H9 (cell line): ENCODE measurements around the gene ATP8A1. TPM values are rescaled to one million over a fixed set of nuclear protein-coding genes. Genes with fewer than 3 reads are reported as not detected.
"Not testable (repeated sequence)": the region's sequence is repeated elsewhere in the genome, so short reads cannot be mapped to it uniquely, and the experiment has no call there.

Experiments used
- DNase-seq: peaks from one replicate; pipeline ENCODE4 v3.0.0-alpha.2; 2017
- H2AFZ ChIP-seq: one replicate; pipeline ENCODE4 v1.6.1; 2013; ENCODE audit warnings: mild to moderate bottlenecking, low read length, control low read depth, moderate library complexity
- H2AK5ac ChIP-seq: 2 replicates; pipeline ENCODE4 v1.6.1; 2013; ENCODE audit warnings: low read length, control low read depth, mixed read lengths; ENCODE audit not compliant: insufficient read length
- H2BK120ac ChIP-seq: one replicate; pipeline ENCODE4 v1.6.1; 2013; ENCODE audit warnings: low read depth, mild to moderate bottlenecking, low read length, control low read depth, inconsistent platforms; ENCODE audit not compliant: poor library complexity, severe bottlenecking
- H2BK12ac ChIP-seq: 2 replicates; pipeline ENCODE4 v1.6.1; 2013; ENCODE audit warnings: low read length, control low read depth, mixed read lengths, low read depth; ENCODE audit not compliant: insufficient read length
- H2BK15ac ChIP-seq: 2 replicates; pipeline ENCODE4 v1.6.1; 2013; ENCODE audit warnings: low read depth, low read length, control low read depth
- H2BK20ac ChIP-seq: one replicate; pipeline ENCODE4 v1.6.1; 2013; ENCODE audit warnings: low read depth, mild to moderate bottlenecking, low read length, control low read depth, inconsistent platforms; ENCODE audit not compliant: poor library complexity, severe bottlenecking
- H2BK5ac ChIP-seq: 2 replicates; pipeline ENCODE4 v1.6.1; 2013; ENCODE audit warnings: low read length, control low read depth, mixed read lengths; ENCODE audit not compliant: insufficient read length
- H3K14ac ChIP-seq: 2 replicates; pipeline ENCODE4 v1.6.1; 2013; ENCODE audit warnings: low read length, control low read depth; ENCODE audit not compliant: insufficient read depth
- H3K18ac ChIP-seq: 2 replicates; pipeline ENCODE4 v1.6.1; 2013; ENCODE audit warnings: low read depth, mild to moderate bottlenecking, mixed read lengths, low read length, control low read depth; ENCODE audit not compliant: insufficient read length
- H3K23ac ChIP-seq: 2 replicates; pipeline ENCODE4 v1.6.1; 2013; ENCODE audit warnings: low read length, control low read depth, mixed read lengths, low read depth; ENCODE audit not compliant: insufficient read length
- H3K23me2 ChIP-seq: 2 replicates; pipeline ENCODE4 v1.6.1; 2013; ENCODE audit warnings: low read depth, mild to moderate bottlenecking, mixed read lengths, low read length, control low read depth; ENCODE audit not compliant: insufficient read length, poor library complexity, severe bottlenecking
- H3K27ac ChIP-seq: 2 replicates; pipeline ENCODE4 v1.5.1; 2013; ENCODE audit warnings: low read length, control low read depth, mixed read lengths, low read depth; ENCODE audit not compliant: insufficient read length
- H3K27me3 ChIP-seq: 2 replicates; pipeline ENCODE4 v1.6.1; 2013; ENCODE audit warnings: low read length, control low read depth, inconsistent platforms; ENCODE audit not compliant: insufficient read depth
- H3K4ac ChIP-seq: 2 replicates; pipeline ENCODE4 v1.6.1; 2013; ENCODE audit warnings: low read depth, mild to moderate bottlenecking, control low read depth, inconsistent platforms, low read length, moderate library complexity
- H3K4me1 ChIP-seq: 2 replicates; pipeline ENCODE4 v1.6.1; 2013; ENCODE audit warnings: low read length, control low read depth, inconsistent platforms; ENCODE audit not compliant: insufficient read depth
- H3K4me2 ChIP-seq: 2 replicates; pipeline ENCODE4 v1.6.1; 2013; ENCODE audit warnings: low read length, control low read depth, mixed read lengths; ENCODE audit not compliant: insufficient read length, insufficient read depth
- H3K56ac ChIP-seq: 2 replicates; pipeline ENCODE4 v1.6.1; 2013; ENCODE audit warnings: low read depth, mild to moderate bottlenecking, mixed read lengths, low read length, control low read depth; ENCODE audit not compliant: insufficient read length
- H3K79me1 ChIP-seq: 2 replicates; pipeline ENCODE4 v1.6.1; 2013; ENCODE audit warnings: low read depth, mild to moderate bottlenecking, moderate library complexity, low read length, control low read depth, inconsistent platforms; ENCODE audit not compliant: insufficient read depth, poor library complexity, severe bottlenecking
- H3K79me2 ChIP-seq: 2 replicates; pipeline ENCODE4 v1.6.1; 2013; ENCODE audit warnings: low read length, control low read depth, inconsistent platforms; ENCODE audit not compliant: insufficient read depth
- H3K9ac ChIP-seq: 2 replicates; pipeline ENCODE4 v1.6.1; 2013; ENCODE audit warnings: low read length, control low read depth, mixed read lengths; ENCODE audit not compliant: insufficient read length; ENCODE audit errors: extremely low read depth
- H3K9me3 ChIP-seq: one replicate; pipeline ENCODE4 v1.6.1; 2013; ENCODE audit warnings: low read depth, low read length, inconsistent platforms; ENCODE audit not compliant: control insufficient read depth
- H3T11ph ChIP-seq: one replicate; pipeline ENCODE4 v1.6.1; 2013; ENCODE audit warnings: mild to moderate bottlenecking, low read length, control low read depth, inconsistent platforms
- H4K20me1 ChIP-seq: one replicate; pipeline ENCODE4 v1.6.1; 2013; ENCODE audit not compliant: control insufficient read depth, insufficient read length, insufficient read depth
- H4K5ac ChIP-seq: 2 replicates; pipeline ENCODE4 v1.6.1; 2013; ENCODE audit warnings: low read depth, mild to moderate bottlenecking, mixed read lengths, low read length, control low read depth; ENCODE audit not compliant: insufficient read length
- H4K8ac ChIP-seq: replicated peaks from 2 replicates; pipeline ENCODE4 v1.6.1; 2013; ENCODE audit warnings: low read length, control low read depth, mixed read lengths, low read depth; ENCODE audit not compliant: insufficient read length
- H4K91ac ChIP-seq: 2 replicates; pipeline ENCODE4 v1.6.1; 2013; ENCODE audit warnings: low read depth, mild to moderate bottlenecking, moderate library complexity, mixed read lengths, low read length, control low read depth; ENCODE audit not compliant: insufficient read length
- H3K27ac Mint-ChIP-seq, 3 experiments: 2 replicates in 2 of 3; 3 replicates in 1 of 3; pipeline ENCODE4 v1.8.0; 2020 to 2021; ENCODE audit warnings: mixed read lengths in 3 of 3, mild to moderate bottlenecking in 1 of 3, moderate library complexity in 1 of 3
- H3K27me3 Mint-ChIP-seq: 2 replicates; pipeline ENCODE4 v1.8.0; 2021; ENCODE audit warnings: low read depth, mild to moderate bottlenecking, moderate library complexity, mixed read lengths
- H3K36me3 Mint-ChIP-seq, 3 experiments: 2 replicates in 2 of 3; 3 replicates in 1 of 3; pipeline ENCODE4 v1.8.0; 2020 to 2021; ENCODE audit warnings: low read depth in 3 of 3, mixed read lengths in 3 of 3; ENCODE audit not compliant: insufficient read depth in 1 of 3
- H3K4me1 Mint-ChIP-seq, 2 experiments: 2 replicates each; pipeline ENCODE4 v1.8.0; 2020; ENCODE audit warnings: mixed read lengths in 2 of 2
- H3K4me3 Mint-ChIP-seq, 2 experiments: 2 replicates in 1 of 2; 3 replicates in 1 of 2; pipeline ENCODE4 v1.8.0; 2020 to 2021; ENCODE audit warnings: mild to moderate bottlenecking in 2 of 2, mixed read lengths in 2 of 2, moderate library complexity in 1 of 2
- H3K9me3 Mint-ChIP-seq, 2 experiments: 2 replicates in 1 of 2; 3 replicates in 1 of 2; pipeline ENCODE4 v1.8.0; 2020; ENCODE audit warnings: mild to moderate bottlenecking in 2 of 2, mixed read lengths in 2 of 2, moderate library complexity in 1 of 2
- CTCF ChIP-seq: fragments of 200-600 bp; sonication (generic); conservative IDR thresholded peaks from 3 replicates; pipeline ENCODE4 v1.8.0; 2021; ENCODE audit warnings: antibody characterized with exemption, mild to moderate bottlenecking
- WGBS: extraction: QIAGEN DNeasy Blood & Tissue Kit; methylation state at CpG from one replicate; pipeline ENCODE4 v1.1.7; 2013; ENCODE audit warnings: missing lambda C conversion rate, low lambda C conversion rate, mixed read lengths; ENCODE audit not compliant: insufficient read length; ENCODE audit errors: extremely low coverage; 5-methylcytosine and 5-hydroxymethylcytosine counted together
- total RNA-seq: library from RNA; stranded (reverse); gene quantifications from 2 replicates; pipeline ENCODE4 v1.2.1, GENCODE V29; 2021

Gene ATP8A1
- total RNA-seq, 1 experiment from 2014 or later: 5.1 TPM

- Mint-ChIP-seq H3K4me1 (peaks cover 30 to 34% of the 10 kb centered on the region in 2 experiments), H3K36me3 (peaks cover 25 to 30% (median 25%) of the 10 kb centered on the region in 3 experiments), H3K27ac (no peak overlapping the region), H3K27me3 (no peaks in the 10 kb centered on the region; the same call in 1 of the 2 replicates), H3K4me3 (no peak overlapping the region), H3K9me3 (peaks cover 5 to 9% of the 10 kb centered on the region in 2 experiments; a peak in 4 of 5 replicates)
- WGBS: no CpG with 5 or more reads among the region's 8 CpGs
- H2BK5ac ChIP-seq: no peak overlapping the region
- no peak overlapping the region for H3K4ac ChIP-seq
- H3K14ac ChIP-seq: no peak overlapping the region; the same call in 1 of the 2 replicates
- H3K23ac ChIP-seq: no peak overlapping the region
- no peak overlapping the region for H2BK12ac ChIP-seq
- no peak overlapping the region for H2AFZ ChIP-seq
- no peak overlapping the region for H4K91ac ChIP-seq
- no peaks in the 10 kb centered on the region for H4K20me1 ChIP-seq
- no peak overlapping the region for H3K4me2 ChIP-seq
- H3K79me2 ChIP-seq: no peaks in the 10 kb centered on the region
- no peaks in the 10 kb centered on the region; the same call in 1 of the 2 replicates for H3K4me1 ChIP-seq
- TF ChIP-seq CTCF: no peak
- no peak overlapping the region for H2BK120ac ChIP-seq
- no peak overlapping the region for H3T11ph ChIP-seq
- no peak overlapping the region for H2AK5ac ChIP-seq
- no peaks in the 10 kb centered on the region for H3K27me3 ChIP-seq
- H4K5ac ChIP-seq: no peak overlapping the region
- no peaks in the 10 kb centered on the region for H3K23me2 ChIP-seq
- H3K56ac ChIP-seq: no peak overlapping the region
- no peak overlapping the region for H3K27ac ChIP-seq
- H3K79me1 ChIP-seq: no peaks in the 10 kb centered on the region
- no peak overlapping the region for H4K8ac ChIP-seq
- H3K18ac ChIP-seq: no peak overlapping the region
- H3K9me3 ChIP-seq: no peaks in the 10 kb centered on the region
- no peak overlapping the region for H3K9ac ChIP-seq
- no peak overlapping the region for H2BK15ac ChIP-seq
- DNase-seq: no peak
- no peak overlapping the region for H2BK20ac ChIP-seq
Measured at GRCh38 chr4:42464550-42465094, 192.3 kb downstream of the ATP8A1 start.

- peaks cover 25 to 30% (median 25%) of the 10 kb centered on the region in 3 experiments for H3K36me3 Mint-ChIP-seq
Measured at GRCh38 chr4:42461216-42461615, 195.7 kb downstream of the ATP8A1 start.

More at GRCh38 chr4:42461216-42461615, 195.7 kb downstream of the ATP8A1 start:
- not testable (repeated sequence) for DNase-seq, H2BK5ac ChIP-seq, H3K79me1 ChIP-seq, H3K4me1 ChIP-seq, H3K27me3 Mint-ChIP-seq, H2BK20ac ChIP-seq, H3K23ac ChIP-seq, H3K9me3 ChIP-seq, H2BK120ac ChIP-seq, H4K20me1 ChIP-seq, H2BK12ac ChIP-seq, H4K5ac ChIP-seq, H3K27me3 ChIP-seq, H3K4ac ChIP-seq, H3K79me2 ChIP-seq, H2BK15ac ChIP-seq, H3K9ac ChIP-seq, H3K4me3 Mint-ChIP-seq, H3K9me3 Mint-ChIP-seq, H4K8ac ChIP-seq, H3K18ac ChIP-seq, H4K91ac ChIP-seq, H2AFZ ChIP-seq, H3K4me2 ChIP-seq, H3K23me2 ChIP-seq, H3T11ph ChIP-seq, H3K56ac ChIP-seq, H3K27ac ChIP-seq, H3K27ac Mint-ChIP-seq, H3K14ac ChIP-seq, H2AK5ac ChIP-seq
- H3K4me1 Mint-ChIP-seq: peaks cover 33 to 35% of the 10 kb centered on the region in 2 experiments
- WGBS: no CpG with 5 or more reads among the region's 1 CpG
